OCI-LY7 (cell line): ENCODE measurements around the gene SYNGR1.

Source experiments
- EZH2phosphoT487 ChIP-seq: fragments of 200-600 bp; sonication (generic); IDR thresholded peaks from 2 replicates; pipeline ENCODE4 v1.6.1; 2018; ENCODE audit warnings: low read depth, borderline replicate concordance, mild to moderate bottlenecking, mixed run types, antibody characterized with exemption, low read length, moderate library complexity, mixed read lengths
- TF ChIP-seq, protein P1 (sequence below): fragments of 200-600 bp; sonication (generic); conservative IDR thresholded peaks from 2 replicates; pipeline ENCODE4 v1.5.1; 2014; ENCODE audit warnings: mild to moderate bottlenecking, antibody characterized with exemption, low read length, moderate library complexity, mixed read lengths

DNA sequence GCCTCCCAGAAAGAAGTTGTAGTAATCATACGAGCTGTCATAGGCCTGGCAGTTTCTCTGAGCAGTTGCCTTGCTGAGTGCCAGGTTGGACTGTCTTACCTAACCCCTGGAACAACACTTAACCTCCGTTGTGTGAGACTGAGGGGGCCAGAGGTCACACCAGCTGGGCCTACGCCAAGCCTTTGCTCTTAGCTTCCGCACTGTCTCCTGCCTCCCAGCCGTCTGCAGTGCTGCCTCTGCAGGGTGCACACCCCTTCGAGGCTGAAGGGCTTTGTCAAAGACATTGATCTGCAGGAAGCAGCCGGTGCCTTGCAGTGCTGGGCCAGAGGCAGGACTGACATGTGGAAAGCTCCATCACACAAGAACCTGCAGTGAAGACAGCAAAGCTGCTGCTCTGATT is 66.5 kb downstream of the SYNGR1 start:
- TF ChIP-seq, protein P1, sequence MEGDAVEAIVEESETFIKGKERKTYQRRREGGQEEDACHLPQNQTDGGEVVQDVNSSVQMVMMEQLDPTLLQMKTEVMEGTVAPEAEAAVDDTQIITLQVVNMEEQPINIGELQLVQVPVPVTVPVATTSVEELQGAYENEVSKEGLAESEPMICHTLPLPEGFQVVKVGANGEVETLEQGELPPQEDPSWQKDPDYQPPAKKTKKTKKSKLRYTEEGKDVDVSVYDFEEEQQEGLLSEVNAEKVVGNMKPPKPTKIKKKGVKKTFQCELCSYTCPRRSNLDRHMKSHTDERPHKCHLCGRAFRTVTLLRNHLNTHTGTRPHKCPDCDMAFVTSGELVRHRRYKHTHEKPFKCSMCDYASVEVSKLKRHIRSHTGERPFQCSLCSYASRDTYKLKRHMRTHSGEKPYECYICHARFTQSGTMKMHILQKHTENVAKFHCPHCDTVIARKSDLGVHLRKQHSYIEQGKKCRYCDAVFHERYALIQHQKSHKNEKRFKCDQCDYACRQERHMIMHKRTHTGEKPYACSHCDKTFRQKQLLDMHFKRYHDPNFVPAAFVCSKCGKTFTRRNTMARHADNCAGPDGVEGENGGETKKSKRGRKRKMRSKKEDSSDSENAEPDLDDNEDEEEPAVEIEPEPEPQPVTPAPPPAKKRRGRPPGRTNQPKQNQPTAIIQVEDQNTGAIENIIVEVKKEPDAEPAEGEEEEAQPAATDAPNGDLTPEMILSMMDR = no peak
- TF ChIP-seq EZH2phosphoT487 = no peak
